ENCODE measurements around the gene HNF1A. TPM values are rescaled to one million over a fixed set of nuclear protein-coding genes. Genes with fewer than 3 reads are reported as not detected.
A peak's percentile ranks its signal among the peaks of the same experiment; 100 is the strongest.

The HNF1A gene
- total and polyA plus RNA-seq, 9 of the 15 experiments (the other 6 are each of a cell fraction or from before 2014, with no cell fraction given): not detected

DNA sequence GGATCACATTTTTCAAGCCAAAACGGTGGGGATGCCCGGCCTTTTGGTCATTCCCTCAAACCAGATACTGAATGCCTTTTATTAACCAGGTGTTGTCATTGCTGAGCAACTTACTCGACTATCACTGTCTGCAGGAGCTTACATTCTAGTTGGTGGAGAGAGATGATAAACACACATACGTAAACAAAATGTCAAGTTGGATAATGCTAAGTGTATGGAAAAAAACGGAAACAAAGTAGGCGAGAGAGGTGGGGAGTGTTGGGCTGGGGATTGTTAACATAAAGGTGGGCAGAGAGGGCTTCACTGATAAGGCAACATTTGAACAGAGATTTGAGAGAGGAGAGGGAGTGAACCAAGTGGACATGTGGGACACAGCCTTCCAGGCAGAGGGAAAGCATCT, 33.5 kb downstream of the HNF1A start (continued):
- TF ChIP-seq JUND (IDR thresholded peaks at IDR 0.05; ENCODE audit: borderline replicate concordance, low read depth, low read length) (no peak), JUND (tag; IDR thresholded peaks at IDR 0.05; ENCODE audit: borderline replicate concordance, low read depth, low read length) (no peak)
- TF ChIP-seq, protein P1, sequence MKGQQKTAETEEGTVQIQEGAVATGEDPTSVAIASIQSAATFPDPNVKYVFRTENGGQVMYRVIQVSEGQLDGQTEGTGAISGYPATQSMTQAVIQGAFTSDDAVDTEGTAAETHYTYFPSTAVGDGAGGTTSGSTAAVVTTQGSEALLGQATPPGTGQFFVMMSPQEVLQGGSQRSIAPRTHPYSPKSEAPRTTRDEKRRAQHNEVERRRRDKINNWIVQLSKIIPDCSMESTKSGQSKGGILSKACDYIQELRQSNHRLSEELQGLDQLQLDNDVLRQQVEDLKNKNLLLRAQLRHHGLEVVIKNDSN (CRISPR knock-in tag; IDR thresholded peaks at IDR 0.05): no peak
- TF ChIP-seq, protein P2, sequence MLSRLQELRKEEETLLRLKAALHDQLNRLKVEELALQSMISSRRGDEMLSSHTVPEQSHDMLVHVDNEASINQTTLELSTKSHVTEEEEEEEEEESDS (CRISPR knock-in tag; IDR thresholded peaks at IDR 0.05): no peak

DNA sequence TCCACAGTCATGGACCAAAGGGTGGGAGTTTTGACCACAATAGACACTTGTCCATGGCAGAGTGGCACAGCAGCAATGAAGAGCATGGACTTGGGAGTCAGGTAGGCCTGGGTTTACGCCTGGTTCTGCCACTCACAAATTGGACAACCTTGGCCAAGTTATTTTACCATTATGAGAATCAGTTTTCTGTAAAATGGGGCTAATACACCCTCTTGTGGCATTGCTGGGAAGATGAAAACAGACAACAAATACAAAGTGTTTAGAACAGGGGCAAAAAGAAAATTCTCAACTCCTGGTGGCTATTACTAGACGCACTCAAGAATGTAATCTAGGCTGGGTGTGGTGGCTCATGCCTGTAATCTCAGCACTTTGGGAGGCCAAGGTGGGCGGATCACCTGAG, 35.4 kb downstream of the HNF1A start:
- Histone ChIP-seq H3K4me2 (ENCODE audit: insufficient read depth, low read length) (no peak overlapping the region), H3K4me1 (replicated peaks in 1 of 2; ENCODE audit: control insufficient read depth in 2 of 2, insufficient read depth in 2 of 2, low read length in 2 of 2) (peaks cover 5 to 9% of the 10 kb centered on the region in 2 experiments; a peak in 3 of 5 replicates), H2AFZ (ENCODE audit: low read depth, low read length) (no peak overlapping the region), H3K79me2 (ENCODE audit: control insufficient read depth, insufficient read depth, low read length) (peaks cover 16% of the 10 kb centered on the region), H3K27me3 (ENCODE audit: control insufficient read depth in 2 of 2, insufficient read depth in 2 of 2, low read length in 2 of 2) (no peaks in the 10 kb centered on the region), H4K20me1 (replicated peaks; ENCODE audit: control insufficient read depth, insufficient read depth, low read length) (no peaks in the 10 kb centered on the region), H3K9ac (ENCODE audit: insufficient read depth in 1 of 2, low read depth in 2 of 2, low read length in 2 of 2) (no peak overlapping the region), H3K9me3 (replicated peaks; ENCODE audit: control insufficient read depth, insufficient read depth, low read depth, low read length) (no peaks in the 10 kb centered on the region; the same call in 1 of the 2 replicates), H3K9me1 (ENCODE audit: control insufficient read depth, insufficient read depth, low read length) (peaks cover 3% of the 10 kb centered on the region), H3K36me3 (ENCODE audit: control insufficient read depth, insufficient read depth, low read length) (peaks cover 40% of the 10 kb centered on the region; the same call in 2 of the 3 replicates), H3K4me3 (no peak overlapping the region), H3K27ac (ENCODE audit: extremely low read depth, low read depth, low read length) (no peak overlapping the region)
- intact Hi-C loops (cut with micrococcal nuclease): loop anchor here (10.0 kb wide), 1 partner anchor 81 kb away; no protein-coding TSS in a partner anchor
- POLR2A ChIA-PET: interaction anchor here (0.7 kb wide), 1 partner anchor 669 kb away, joined by 5 read pairs; no protein-coding TSS in a partner anchor
- in situ Hi-C loops (cut with MboI): no loop called here
- no peak for FAIRE-seq
- ATAC-seq: no peak
- WGBS (ENCODE audit: insufficient coverage, low coverage, missing lambda C conversion rate): 56% methylated on average over 3 of the region's 3 CpGs
- DNase-seq (ENCODE audit: extremely low read depth in 1 of 4, low spot score in 3 of 4): no peak
- BruUV-seq (replicated peaks): no TSS peak
- CTCF ChIA-PET (ENCODE audit: low intra/inter-chr PET ratio): no interaction called here
- TF ChIP-seq, protein P3, sequence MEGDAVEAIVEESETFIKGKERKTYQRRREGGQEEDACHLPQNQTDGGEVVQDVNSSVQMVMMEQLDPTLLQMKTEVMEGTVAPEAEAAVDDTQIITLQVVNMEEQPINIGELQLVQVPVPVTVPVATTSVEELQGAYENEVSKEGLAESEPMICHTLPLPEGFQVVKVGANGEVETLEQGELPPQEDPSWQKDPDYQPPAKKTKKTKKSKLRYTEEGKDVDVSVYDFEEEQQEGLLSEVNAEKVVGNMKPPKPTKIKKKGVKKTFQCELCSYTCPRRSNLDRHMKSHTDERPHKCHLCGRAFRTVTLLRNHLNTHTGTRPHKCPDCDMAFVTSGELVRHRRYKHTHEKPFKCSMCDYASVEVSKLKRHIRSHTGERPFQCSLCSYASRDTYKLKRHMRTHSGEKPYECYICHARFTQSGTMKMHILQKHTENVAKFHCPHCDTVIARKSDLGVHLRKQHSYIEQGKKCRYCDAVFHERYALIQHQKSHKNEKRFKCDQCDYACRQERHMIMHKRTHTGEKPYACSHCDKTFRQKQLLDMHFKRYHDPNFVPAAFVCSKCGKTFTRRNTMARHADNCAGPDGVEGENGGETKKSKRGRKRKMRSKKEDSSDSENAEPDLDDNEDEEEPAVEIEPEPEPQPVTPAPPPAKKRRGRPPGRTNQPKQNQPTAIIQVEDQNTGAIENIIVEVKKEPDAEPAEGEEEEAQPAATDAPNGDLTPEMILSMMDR (IDR thresholded peaks at IDR 0.05 in 2 of 3, conservative IDR thresholded peaks at IDR 0.05 in 1 of 3; ENCODE audit: insufficient read depth in 2 of 3, low read depth in 1 of 3, low read length in 3 of 3): peak in 2 of 3 experiments; percentile 14 to 17; a peak in 1 of 6 replicates
- TF ChIP-seq RAD21 (CRISPR knock-in tag; conservative IDR thresholded peaks at IDR 0.05 in 1 of 2, IDR thresholded peaks at IDR 0.05 in 1 of 2) (peak; percentile 14 to 27; a peak in 3 of 4 replicates), BCOR (IDR thresholded peaks at IDR 0.05) (no peak)
- TF ChIP-seq, protein P4, sequence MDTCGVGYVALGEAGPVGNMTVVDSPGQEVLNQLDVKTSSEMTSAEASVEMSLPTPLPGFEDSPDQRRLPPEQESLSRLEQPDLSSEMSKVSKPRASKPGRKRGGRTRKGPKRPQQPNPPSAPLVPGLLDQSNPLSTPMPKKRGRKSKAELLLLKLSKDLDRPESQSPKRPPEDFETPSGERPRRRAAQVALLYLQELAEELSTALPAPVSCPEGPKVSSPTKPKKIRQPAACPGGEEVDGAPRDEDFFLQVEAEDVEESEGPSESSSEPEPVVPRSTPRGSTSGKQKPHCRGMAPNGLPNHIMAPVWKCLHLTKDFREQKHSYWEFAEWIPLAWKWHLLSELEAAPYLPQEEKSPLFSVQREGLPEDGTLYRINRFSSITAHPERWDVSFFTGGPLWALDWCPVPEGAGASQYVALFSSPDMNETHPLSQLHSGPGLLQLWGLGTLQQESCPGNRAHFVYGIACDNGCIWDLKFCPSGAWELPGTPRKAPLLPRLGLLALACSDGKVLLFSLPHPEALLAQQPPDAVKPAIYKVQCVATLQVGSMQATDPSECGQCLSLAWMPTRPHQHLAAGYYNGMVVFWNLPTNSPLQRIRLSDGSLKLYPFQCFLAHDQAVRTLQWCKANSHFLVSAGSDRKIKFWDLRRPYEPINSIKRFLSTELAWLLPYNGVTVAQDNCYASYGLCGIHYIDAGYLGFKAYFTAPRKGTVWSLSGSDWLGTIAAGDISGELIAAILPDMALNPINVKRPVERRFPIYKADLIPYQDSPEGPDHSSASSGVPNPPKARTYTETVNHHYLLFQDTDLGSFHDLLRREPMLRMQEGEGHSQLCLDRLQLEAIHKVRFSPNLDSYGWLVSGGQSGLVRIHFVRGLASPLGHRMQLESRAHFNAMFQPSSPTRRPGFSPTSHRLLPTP (IDR thresholded peaks at IDR 0.05; ENCODE audit: borderline replicate concordance, extremely low read depth, insufficient read length): no peak

All from K562 (cell line).